ENCODE measurements around the gene CORO2B.

- TF ChIP-seq POLR2A (IDR thresholded peaks at IDR 0.05) (no peak), CTCF (IDR thresholded peaks at IDR 0.05) (no peak)
Measured at GRCh38 chr15:68538311-68538710, 40.5 kb upstream of the CORO2B start.

Measured in ovary (tissue), 3 donors.